ENCODE measurements around the gene JAG2.
"Not testable (repeated sequence)": the region's sequence is repeated elsewhere in the genome, so short reads cannot be mapped to it uniquely, and the experiment has no call there.

The JAG2 gene

GRCh38 chr14:105123981-105124765 lies 44.4 kb downstream of the JAG2 start:
- no peaks in the 10 kb centered on the region for H3K4me1 ChIP-seq (ENCODE audit: control insufficient read depth, low read depth, low read length)
- no peaks in the 10 kb centered on the region for H3K27me3 ChIP-seq (ENCODE audit: control insufficient read depth, insufficient read depth, low read length)

GRCh38 chr14:105123064-105123665 lies 45.4 kb downstream of the JAG2 start:
- no peaks in the 10 kb centered on the region for H3K4me1 ChIP-seq (ENCODE audit: control insufficient read depth, low read depth, low read length)
- no peak overlapping the region for H3K9ac ChIP-seq (ENCODE audit: low read length)

More at GRCh38 chr14:105123981-105124765, 44.4 kb downstream of the JAG2 start:
- peaks cover 7% of the 10 kb centered on the region for H3K9me3 ChIP-seq (ENCODE audit: control insufficient read depth, low read depth, low read length)
- no peak overlapping the region for H3K4me3 ChIP-seq (ENCODE audit: low read length)
- no peaks in the 10 kb centered on the region for H3K36me3 ChIP-seq (ENCODE audit: control insufficient read depth, low read depth, low read length)
- H3K27ac ChIP-seq (ENCODE audit: low read length), result no peak overlapping the region
- H3K9ac ChIP-seq (ENCODE audit: low read length), result no peak overlapping the region

DNA sequence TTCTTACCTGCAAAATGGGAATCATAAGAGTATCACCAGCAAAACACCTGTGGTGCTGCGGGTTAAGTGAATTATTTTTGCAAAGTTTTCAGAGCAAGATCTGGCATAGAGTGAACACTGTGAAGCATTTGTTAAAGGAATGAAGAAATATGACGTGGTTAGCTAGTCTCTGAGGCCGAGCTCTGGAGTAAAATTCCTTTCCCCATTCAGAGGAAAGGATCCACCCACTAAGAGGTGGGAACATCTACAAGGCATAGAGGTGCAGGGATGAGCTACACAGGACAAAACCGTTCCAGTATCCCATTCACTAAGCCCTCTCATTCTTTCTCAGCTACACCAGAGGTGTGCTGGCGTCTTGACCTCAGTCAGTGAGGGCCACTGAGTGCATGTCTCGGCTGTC lies 48.5 kb downstream of the JAG2 start:
- Histone ChIP-seq H3K27me3 (ENCODE audit: control insufficient read depth, insufficient read depth, low read length) (no peaks in the 10 kb centered on the region), H3K27ac (ENCODE audit: low read length) (no peak overlapping the region), H3K36me3 (ENCODE audit: control insufficient read depth, low read depth, low read length) (no peaks in the 10 kb centered on the region), H3K4me3 (ENCODE audit: low read length) (no peak overlapping the region), H3K9ac (ENCODE audit: low read length) (no peak overlapping the region), H3K9me3 (ENCODE audit: control insufficient read depth, low read depth, low read length) (peaks cover 7% of the 10 kb centered on the region), H3K4me1 (ENCODE audit: control insufficient read depth, low read depth, low read length) (no peaks in the 10 kb centered on the region)

More at GRCh38 chr14:105123064-105123665, 45.4 kb downstream of the JAG2 start:
- Histone ChIP-seq H3K4me3 (ENCODE audit: low read length) (no peak overlapping the region), H3K27ac (ENCODE audit: low read length) (no peak overlapping the region), H3K9me3 (ENCODE audit: control insufficient read depth, low read depth, low read length) (peaks cover 7% of the 10 kb centered on the region), H3K27me3 (ENCODE audit: control insufficient read depth, insufficient read depth, low read length) (no peaks in the 10 kb centered on the region), H3K36me3 (ENCODE audit: control insufficient read depth, low read depth, low read length) (no peaks in the 10 kb centered on the region)

DNA sequence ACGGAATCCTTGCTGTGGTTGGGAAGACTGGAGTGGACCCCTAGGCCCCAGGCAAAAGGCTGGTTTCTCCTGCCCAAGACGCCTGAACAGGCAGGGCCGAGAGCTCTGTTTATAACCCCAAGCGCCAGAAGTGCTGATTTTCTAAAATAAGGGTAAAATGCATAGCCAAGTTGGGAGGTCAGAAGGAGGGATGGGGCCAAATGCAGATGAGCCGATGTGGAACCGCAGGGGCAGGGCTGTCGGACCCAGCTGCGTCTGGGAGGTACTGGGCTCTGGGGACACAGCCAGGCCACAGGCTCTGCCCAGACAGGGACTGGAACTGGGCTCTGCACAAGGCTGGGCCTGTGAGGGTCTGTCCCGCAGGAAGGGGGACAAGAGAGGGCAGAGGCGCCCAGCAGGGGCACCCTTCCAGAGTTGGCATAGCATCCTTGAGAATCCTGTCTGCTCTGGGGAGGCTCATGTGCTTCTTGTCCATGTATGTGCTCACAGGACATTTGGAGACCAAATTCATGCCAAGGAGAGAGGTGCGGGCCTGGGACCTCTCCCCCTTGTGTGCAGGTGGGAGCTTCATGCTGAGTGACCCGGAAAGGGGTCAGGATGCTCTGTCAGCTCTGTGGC lies 49.1 kb downstream of the JAG2 start:
- H3K4me3 ChIP-seq (ENCODE audit: low read length), result no peak overlapping the region
- no peaks in the 10 kb centered on the region for H3K36me3 ChIP-seq (ENCODE audit: control insufficient read depth, low read depth, low read length)
- peaks cover 7% of the 10 kb centered on the region for H3K9me3 ChIP-seq (ENCODE audit: control insufficient read depth, low read depth, low read length)
- H3K4me1 ChIP-seq (ENCODE audit: control insufficient read depth, low read depth, low read length), result no peaks in the 10 kb centered on the region
- H3K27ac ChIP-seq (ENCODE audit: low read length), result no peak overlapping the region
- H3K9ac ChIP-seq (ENCODE audit: low read length), result no peak overlapping the region
- no peaks in the 10 kb centered on the region for H3K27me3 ChIP-seq (ENCODE audit: control insufficient read depth, insufficient read depth, low read length)

DNA sequence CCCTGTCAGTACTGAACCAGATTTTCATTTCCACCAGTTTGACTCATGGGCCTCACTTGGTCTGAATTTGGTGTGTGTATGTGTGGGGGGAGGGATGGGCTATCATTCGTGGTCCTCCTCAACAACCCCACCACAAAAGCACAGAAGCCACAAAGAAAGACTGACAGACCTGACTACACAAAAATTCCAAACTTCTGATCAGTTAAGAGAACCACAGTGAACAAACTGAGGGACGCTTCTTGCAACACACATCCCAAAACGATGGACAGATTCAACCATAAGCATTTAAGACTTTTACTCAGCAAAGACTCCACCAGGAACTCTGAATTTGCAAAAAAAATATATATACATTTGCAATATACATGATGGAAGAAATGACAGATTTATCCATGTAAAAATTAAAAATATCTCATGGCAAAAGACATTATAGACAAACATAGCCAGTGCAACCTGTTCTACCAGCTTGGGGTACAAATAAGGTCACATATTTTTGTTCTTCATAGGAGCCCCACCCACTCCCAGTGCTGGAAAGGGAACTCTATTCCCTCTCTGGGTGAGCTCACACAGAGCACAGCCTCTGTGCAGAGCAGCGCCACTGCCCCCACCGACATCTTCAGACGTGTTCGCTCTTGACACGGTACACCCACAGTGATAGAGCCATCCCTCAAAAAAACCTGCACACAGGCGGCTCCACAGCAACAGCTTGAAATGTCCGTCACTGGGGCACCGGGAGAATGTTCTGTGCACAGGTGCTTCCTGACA lies 49.7 kb downstream of the JAG2 start:
- Histone ChIP-seq H3K4me3 (ENCODE audit: low read length) (no peak overlapping the region), H3K4me1 (ENCODE audit: control insufficient read depth, low read depth, low read length) (no peaks in the 10 kb centered on the region), H3K27ac (ENCODE audit: low read length) (no peak overlapping the region), H3K36me3 (ENCODE audit: control insufficient read depth, low read depth, low read length) (no peaks in the 10 kb centered on the region), H3K27me3 (ENCODE audit: control insufficient read depth, insufficient read depth, low read length) (no peaks in the 10 kb centered on the region), H3K9me3 (ENCODE audit: control insufficient read depth, low read depth, low read length) (peaks cover 7% of the 10 kb centered on the region), H3K9ac (ENCODE audit: low read length) (no peak overlapping the region)

- Histone ChIP-seq H3K9me3 (ENCODE audit: control insufficient read depth, low read depth, low read length) (peaks cover 7% of the 10 kb centered on the region), H3K27me3 (ENCODE audit: control insufficient read depth, insufficient read depth, low read length) (no peaks in the 10 kb centered on the region), H3K9ac (ENCODE audit: low read length) (no peak overlapping the region), H3K36me3 (ENCODE audit: control insufficient read depth, low read depth, low read length) (no peaks in the 10 kb centered on the region), H3K27ac (ENCODE audit: low read length) (no peak overlapping the region), H3K4me3 (ENCODE audit: low read length) (no peak overlapping the region), H3K4me1 (ENCODE audit: control insufficient read depth, low read depth, low read length) (no peaks in the 10 kb centered on the region)
Measured at GRCh38 chr14:105117710-105118385, 50.7 kb downstream of the JAG2 start.

DNA sequence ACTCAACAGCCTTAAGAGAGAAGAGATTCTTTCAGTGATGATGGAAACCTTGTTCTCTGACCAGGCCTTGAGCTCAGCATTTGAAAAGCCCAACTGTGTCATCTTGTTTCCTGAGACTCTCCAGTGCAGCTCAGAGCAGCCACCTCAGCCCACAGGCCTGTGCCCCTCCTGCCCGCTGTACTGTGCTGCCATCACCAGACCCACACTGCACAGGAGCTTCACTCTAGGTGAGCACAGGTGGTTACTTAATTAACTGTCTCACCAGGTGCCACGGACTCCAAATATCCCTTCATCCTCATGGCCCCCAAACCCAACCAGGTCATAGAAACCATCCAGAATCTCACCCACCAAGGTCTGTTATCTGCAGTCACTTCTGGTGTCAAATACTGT lies 51.3 kb downstream of the JAG2 start:
- no peak overlapping the region for H3K4me3 ChIP-seq (ENCODE audit: low read length)
- H3K36me3 ChIP-seq (ENCODE audit: control insufficient read depth, low read depth, low read length), result no peaks in the 10 kb centered on the region
- H3K27ac ChIP-seq (ENCODE audit: low read length), result no peak overlapping the region
- peaks cover 7% of the 10 kb centered on the region for H3K9me3 ChIP-seq (ENCODE audit: control insufficient read depth, low read depth, low read length)
- H3K4me1 ChIP-seq (ENCODE audit: control insufficient read depth, low read depth, low read length), result no peaks in the 10 kb centered on the region
- H3K27me3 ChIP-seq (ENCODE audit: control insufficient read depth, insufficient read depth, low read length), result no peaks in the 10 kb centered on the region
- no peak overlapping the region for H3K9ac ChIP-seq (ENCODE audit: low read length)

- peaks cover 7% of the 10 kb centered on the region for H3K9me3 ChIP-seq (ENCODE audit: control insufficient read depth, low read depth, low read length)
- H3K9ac ChIP-seq (ENCODE audit: low read length), result no peak overlapping the region
- H3K36me3 ChIP-seq (ENCODE audit: control insufficient read depth, low read depth, low read length), result no peaks in the 10 kb centered on the region
- H3K4me3 ChIP-seq (ENCODE audit: low read length), result no peak overlapping the region
- no peaks in the 10 kb centered on the region for H3K4me1 ChIP-seq (ENCODE audit: control insufficient read depth, low read depth, low read length)
- no peak overlapping the region for H3K27ac ChIP-seq (ENCODE audit: low read length)
- H3K27me3 ChIP-seq (ENCODE audit: control insufficient read depth, insufficient read depth, low read length), result no peaks in the 10 kb centered on the region
Measured at GRCh38 chr14:105116451-105117256, 51.9 kb downstream of the JAG2 start.

DNA sequence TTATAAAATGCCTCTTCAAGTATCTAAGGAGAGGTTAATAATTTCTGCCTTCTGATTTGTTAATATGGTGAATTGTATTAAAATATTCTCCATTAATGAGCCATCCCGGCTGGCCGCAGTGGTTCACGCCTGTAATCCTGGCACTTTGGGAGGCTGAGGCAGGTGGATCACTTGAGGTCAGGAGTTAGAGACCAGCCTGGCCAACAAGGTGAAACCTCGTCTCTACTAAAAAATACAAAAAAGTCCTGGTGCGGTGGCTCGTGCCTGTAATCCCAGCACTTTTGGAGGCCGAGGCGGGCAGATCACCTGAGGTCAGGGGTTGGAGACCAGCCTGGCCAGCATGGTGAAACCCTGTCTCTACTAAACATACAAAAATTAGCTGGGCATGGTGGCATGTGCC lies 59.3 kb downstream of the JAG2 start:
- H3K27me3 ChIP-seq (ENCODE audit: control insufficient read depth, insufficient read depth, low read length); H3K27ac ChIP-seq (ENCODE audit: low read length); H3K9ac ChIP-seq (ENCODE audit: low read length); H3K36me3 ChIP-seq (ENCODE audit: control insufficient read depth, low read depth, low read length); H3K4me1 ChIP-seq (ENCODE audit: control insufficient read depth, low read depth, low read length); H3K4me3 ChIP-seq (ENCODE audit: low read length); H3K9me3 ChIP-seq (ENCODE audit: control insufficient read depth, low read depth, low read length): not testable (repeated sequence)

DNA sequence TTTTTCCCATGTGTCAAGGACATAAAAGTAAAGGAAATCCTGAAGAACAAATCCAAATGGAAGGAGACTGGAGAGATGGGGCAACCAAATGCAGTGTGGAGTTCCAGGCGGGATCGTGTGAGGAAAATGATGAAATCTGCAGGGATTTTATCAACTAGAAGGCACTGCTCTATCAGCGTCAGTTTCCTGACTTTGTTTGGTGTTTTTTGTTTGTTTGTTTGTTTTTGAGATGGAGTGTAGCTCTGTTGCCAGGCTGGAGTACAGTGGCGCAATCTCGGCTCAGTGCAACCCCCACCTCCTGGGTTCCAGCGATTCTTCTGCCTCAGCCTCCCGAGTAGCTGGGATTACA lies 60.1 kb downstream of the JAG2 start:
- H3K4me1 ChIP-seq (ENCODE audit: control insufficient read depth, low read depth, low read length), result no peaks in the 10 kb centered on the region
- H3K27ac ChIP-seq (ENCODE audit: low read length), result no peak overlapping the region
- no peak overlapping the region for H3K9ac ChIP-seq (ENCODE audit: low read length)
- no peaks in the 10 kb centered on the region for H3K9me3 ChIP-seq (ENCODE audit: control insufficient read depth, low read depth, low read length)
- no peaks in the 10 kb centered on the region for H3K36me3 ChIP-seq (ENCODE audit: control insufficient read depth, low read depth, low read length)
- H3K27me3 ChIP-seq (ENCODE audit: control insufficient read depth, insufficient read depth, low read length), result peaks cover 3% of the 10 kb centered on the region
- no peak overlapping the region for H3K4me3 ChIP-seq (ENCODE audit: low read length)

Measured in iPS-18a (cell line).